ENCODE data around the gene QKI.

The QKI gene

DNA sequence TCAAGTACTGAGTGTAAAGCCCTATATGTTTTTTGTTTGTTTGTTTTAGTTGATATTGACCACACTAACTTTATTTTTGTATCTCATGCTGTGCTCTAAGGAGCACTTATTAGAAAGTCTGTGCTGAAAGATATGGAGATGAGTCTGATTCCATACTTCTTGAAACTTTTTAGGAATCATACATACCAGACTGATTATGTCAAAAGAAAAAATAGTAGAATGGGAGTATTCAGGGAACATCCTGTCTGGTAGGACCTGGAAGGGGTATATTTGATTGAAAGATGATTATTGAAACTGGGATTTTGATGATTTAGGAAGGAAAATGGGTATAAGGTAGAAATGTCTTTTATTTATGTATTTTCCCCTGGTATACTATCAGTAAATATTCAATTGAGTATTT, 111.4 kb downstream of the QKI start:
- H3K4me3 ChIP-seq (ENCODE audit: low read depth, low read length) = no peak overlapping the region
- TF ChIP-seq, protein P1, sequence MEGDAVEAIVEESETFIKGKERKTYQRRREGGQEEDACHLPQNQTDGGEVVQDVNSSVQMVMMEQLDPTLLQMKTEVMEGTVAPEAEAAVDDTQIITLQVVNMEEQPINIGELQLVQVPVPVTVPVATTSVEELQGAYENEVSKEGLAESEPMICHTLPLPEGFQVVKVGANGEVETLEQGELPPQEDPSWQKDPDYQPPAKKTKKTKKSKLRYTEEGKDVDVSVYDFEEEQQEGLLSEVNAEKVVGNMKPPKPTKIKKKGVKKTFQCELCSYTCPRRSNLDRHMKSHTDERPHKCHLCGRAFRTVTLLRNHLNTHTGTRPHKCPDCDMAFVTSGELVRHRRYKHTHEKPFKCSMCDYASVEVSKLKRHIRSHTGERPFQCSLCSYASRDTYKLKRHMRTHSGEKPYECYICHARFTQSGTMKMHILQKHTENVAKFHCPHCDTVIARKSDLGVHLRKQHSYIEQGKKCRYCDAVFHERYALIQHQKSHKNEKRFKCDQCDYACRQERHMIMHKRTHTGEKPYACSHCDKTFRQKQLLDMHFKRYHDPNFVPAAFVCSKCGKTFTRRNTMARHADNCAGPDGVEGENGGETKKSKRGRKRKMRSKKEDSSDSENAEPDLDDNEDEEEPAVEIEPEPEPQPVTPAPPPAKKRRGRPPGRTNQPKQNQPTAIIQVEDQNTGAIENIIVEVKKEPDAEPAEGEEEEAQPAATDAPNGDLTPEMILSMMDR (conservative IDR thresholded peaks at IDR 0.05; ENCODE audit: low read depth, low read length) = no peak
- no peak for DNase-seq (ENCODE audit: low read depth)

DNA sequence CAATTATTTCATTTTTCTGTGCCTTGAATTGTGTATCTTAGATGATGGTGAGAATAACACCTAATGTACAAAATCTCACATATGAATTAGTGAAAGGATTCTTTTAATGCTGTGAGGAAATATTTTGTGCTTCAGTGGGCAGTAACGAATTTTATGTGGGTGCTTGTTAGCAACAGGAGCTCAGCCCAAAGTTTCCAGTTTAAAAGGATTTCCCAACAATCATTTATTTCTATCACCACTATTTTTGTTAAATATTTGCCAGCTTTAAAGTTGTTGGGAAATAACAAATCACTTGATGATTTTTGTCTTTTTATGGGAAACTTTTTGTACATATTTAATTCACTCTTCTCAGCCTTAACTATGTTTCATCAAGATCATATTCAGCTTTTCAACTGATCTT, 111.8 kb downstream of the QKI start:
- no peak for DNase-seq (ENCODE audit: low read depth)
- no peak overlapping the region for H3K4me3 ChIP-seq (ENCODE audit: low read depth, low read length)
- TF ChIP-seq, protein P1 (conservative IDR thresholded peaks at IDR 0.05; ENCODE audit: low read depth, low read length) = no peak

DNA sequence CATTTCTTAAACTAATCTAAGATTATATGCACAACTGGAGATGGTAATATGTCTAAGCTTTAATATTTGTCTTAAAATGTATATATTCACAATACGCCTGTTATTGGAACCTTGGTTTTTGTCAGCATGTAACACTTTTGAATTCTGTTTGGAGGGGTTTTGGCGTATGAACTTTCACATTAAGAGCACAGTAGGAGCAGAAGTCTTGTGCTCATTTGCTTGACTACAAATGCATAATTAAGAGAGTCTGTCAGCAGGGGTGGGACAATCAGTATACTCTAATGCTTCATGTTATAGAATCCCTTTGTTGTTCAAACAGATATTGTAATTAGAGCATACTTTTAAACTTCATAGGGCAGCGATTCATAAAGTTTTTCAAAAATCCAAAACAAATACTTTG, 112.8 kb downstream of the QKI start:
- no peak overlapping the region for H3K4me3 ChIP-seq (ENCODE audit: low read depth, low read length)
- no peak for DNase-seq (ENCODE audit: low read depth)
- TF ChIP-seq, protein P1 (conservative IDR thresholded peaks at IDR 0.05; ENCODE audit: low read depth, low read length) = no peak

DNA sequence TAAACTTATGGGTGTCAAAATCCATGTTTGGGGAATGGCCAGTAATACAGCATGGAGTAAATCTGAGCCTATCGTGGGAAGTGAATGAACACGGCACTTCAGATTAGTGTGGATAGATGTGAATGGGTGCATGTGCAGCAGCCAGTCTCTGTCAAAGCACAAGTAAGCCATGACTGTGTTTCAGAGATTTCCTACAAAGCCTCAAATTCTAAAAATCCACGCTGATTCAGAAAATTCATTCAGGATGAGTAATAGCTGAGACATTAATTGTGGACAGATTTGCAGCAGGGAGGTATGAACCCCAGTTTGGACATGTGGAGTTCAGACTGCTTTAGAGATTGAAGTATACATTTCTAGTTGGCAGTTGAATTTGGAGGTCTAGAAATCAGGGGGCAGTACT, 115.1 kb downstream of the QKI start:
- DNase-seq (ENCODE audit: low read depth) = peak; percentile 85
- TF ChIP-seq, protein P1 (conservative IDR thresholded peaks at IDR 0.05; ENCODE audit: low read depth, low read length) = no peak
- no peak overlapping the region for H3K4me3 ChIP-seq (ENCODE audit: low read depth, low read length)

DNA sequence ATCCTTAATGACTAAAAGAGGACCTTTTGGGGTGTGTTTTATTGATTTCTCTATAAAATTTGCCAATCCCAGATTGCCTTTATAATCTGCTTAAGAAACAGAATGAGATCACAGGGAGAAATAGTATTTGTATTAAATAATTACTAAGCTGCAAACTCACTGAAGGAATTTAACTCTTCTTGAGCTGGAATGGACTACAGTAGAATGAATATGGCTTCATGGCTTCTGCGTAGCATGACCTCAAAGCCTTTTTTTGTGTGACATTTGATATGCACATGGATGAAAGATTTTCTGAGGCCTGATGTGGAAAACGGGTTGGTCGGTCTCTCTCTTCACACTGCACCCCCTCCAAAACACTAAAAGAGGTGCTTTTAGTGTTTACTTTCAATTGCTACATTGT, 115.9 kb downstream of the QKI start:
- TF ChIP-seq, protein P1 (conservative IDR thresholded peaks at IDR 0.05; ENCODE audit: low read depth, low read length) = no peak

DNA sequence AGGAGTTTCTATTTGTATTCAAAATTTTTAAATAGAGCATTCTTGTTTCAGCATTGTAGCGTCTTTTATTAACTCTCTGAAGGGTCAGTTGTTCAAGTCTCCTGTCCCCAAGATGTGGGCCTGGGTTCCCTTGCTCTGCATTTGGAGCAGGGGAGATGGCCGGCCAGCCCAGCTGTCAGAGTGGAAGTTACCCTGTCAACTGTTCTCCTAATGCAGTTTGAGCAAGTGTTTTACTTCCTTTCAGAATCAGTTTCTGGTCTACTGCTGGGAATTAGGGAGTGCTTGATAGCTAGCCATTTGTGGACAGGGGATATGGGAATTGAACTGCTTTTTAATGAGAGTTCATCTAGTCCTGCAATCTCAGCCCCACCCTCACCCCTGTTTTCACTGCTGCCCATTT, 116.6 kb downstream of the QKI start:
- H3K4me3 ChIP-seq (ENCODE audit: low read depth, low read length) = no peak overlapping the region
- TF ChIP-seq, protein P1 (conservative IDR thresholded peaks at IDR 0.05; ENCODE audit: low read depth, low read length) = no peak
- no peak for DNase-seq (ENCODE audit: low read depth)

More for the DNA sequence above, 115.9 kb downstream of the QKI start:
- DNase-seq (ENCODE audit: low read depth) = no peak
- H3K4me3 ChIP-seq (ENCODE audit: low read depth, low read length) = no peak overlapping the region

DNA sequence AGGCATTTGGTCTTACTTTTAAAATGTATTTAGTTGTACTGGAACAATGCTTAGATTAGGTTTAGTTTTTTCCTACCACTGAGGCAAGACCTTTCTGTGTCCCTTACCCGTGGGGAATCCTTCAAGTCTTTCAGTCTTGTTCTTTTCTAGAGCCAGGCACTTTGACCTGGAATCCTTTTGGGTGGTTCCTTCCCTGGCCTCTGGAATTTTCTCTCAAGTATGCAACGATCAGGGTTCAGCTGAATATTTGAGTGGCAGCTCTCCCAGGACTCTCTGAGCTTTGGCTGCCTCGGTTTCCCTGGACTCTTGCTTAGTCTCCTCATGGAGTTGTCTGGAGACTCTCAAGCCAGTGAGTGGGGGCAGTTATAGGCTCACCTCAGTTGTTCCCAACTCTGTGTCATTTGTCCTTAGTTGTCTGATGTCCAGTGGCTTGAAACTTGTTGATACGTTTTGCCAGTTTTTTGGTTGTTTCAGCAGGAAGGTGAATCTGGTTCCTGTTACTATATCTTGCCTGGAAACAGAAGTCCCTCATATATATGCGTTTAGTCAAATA, 118.1 kb downstream of the QKI start:
- TF ChIP-seq, protein P1 (conservative IDR thresholded peaks at IDR 0.05; ENCODE audit: low read depth, low read length) = no peak
- H3K4me3 ChIP-seq (ENCODE audit: low read depth, low read length) = no peak overlapping the region
- DNase-seq (ENCODE audit: low read depth) = no peak

Data from choroid plexus epithelial cell (primary cell).